Posterior cingulate gyrus (tissue), 11 donors: ENCODE measurements around the gene PMVK.

Source experiments
- DNase-seq, 10 donors: peaks; one replicate each; pipeline versions ENCODE4 v3.0.0 to v3.0.0-alpha.2; 2020 to 2021; ENCODE audit warnings: mixed read lengths in 3 of 10
- intact Hi-C: fragments of 100-400 bp; cut with DNase I; formaldehyde crosslinking; loops from one replicate; pipeline ENCODE4 v1.15.1; 2023

PMVK gene

GRCh38 chr1:154969246-154969645, 32.7 kb upstream of the PMVK start:
- DNase-seq = peak in 3 of 10 donors; percentile 17 to 28 (median 23)
- intact Hi-C loops = no loop called here

- intact Hi-C loops = no loop called here
- DNase-seq = peak in 3 of 10 donors; percentile 41 to 72 (median 48)
These were observed 32.2 kb upstream of the PMVK start for GRCh38 chr1:154968731-154969130.

- intact Hi-C loops = no loop called here
- peak in 2 of 10 donors; percentile 20 to 57 for DNase-seq
These were observed 30.9 kb upstream of the PMVK start for GRCh38 chr1:154967331-154967950.

- peak in 2 of 10 donors; percentile 36 to 53 for DNase-seq
- intact Hi-C loops = no loop called here
These were observed 29.6 kb upstream of the PMVK start for GRCh38 chr1:154966111-154966510.

DNA sequence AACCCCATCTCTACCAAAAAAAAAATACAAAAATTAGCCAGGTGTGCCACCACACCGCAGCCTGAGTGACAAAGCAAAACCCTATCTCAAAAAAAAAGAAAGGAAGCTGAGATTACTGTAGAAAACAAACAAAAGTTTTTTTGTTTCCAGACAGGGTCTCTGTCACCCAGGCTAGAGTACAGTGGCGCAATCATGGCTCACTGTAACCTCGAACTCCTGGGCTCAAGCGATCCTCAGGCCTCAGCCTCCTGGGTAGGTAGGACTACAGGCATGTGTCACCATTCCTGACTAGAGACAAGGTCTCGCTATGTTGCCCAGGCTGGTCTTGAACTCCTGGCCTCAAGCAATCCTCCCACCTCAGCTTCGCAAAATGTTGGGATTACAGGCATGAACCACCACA, 27.8 kb upstream of the PMVK start:
- intact Hi-C loops = loop anchor here (5.0 kb wide), 3 partner anchors 33 to 118 kb away; no protein-coding TSS in a partner anchor
- DNase-seq = peak in 2 of 10 donors; percentile 13 to 35

GRCh38 chr1:154963643-154964042, 27.1 kb upstream of the PMVK start:
- peak in 2 of 10 donors; percentile 9 to 20 for DNase-seq
- intact Hi-C loops = loop anchor here (5.0 kb wide), 3 partner anchors 34 to 119 kb away; no protein-coding TSS in a partner anchor

GRCh38 chr1:154962795-154963330, 26.3 kb upstream of the PMVK start:
- intact Hi-C loops = loop anchor here (5.0 kb wide), 3 partner anchors 34 to 119 kb away; no protein-coding TSS in a partner anchor
- DNase-seq = peak in 2 of 10 donors; percentile 2 to 37

DNA sequence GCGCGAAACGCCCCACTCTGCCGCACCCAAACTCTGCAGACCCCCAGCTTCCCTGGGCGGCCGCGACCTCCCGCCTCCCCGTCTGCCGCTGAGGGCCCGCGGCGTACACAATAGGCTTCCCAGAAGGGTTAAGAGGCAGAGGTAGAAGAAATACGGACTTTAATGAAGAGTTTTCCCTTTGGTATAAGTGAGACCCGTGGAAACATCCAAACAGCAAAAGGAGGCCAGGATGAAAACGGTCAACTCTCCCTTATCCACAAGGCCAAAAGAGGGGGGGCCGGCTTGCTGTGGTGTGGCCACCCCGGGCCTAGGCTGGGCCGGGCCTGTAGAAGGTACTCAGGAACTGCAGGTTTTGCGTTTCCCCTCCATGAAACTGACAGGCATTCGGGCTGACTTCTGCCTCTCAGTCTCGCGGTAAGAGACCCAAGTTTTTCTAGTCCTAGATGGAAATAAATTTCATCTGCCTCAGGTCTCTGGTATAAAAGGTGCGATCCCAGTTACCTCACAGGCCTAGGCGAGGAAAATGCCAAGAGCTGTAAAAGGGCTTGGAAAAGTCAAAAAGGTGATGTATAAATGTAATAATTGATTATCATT, 25.7 kb upstream of the PMVK start:
- peak in 2 of 10 donors; percentile 75 to 86 for DNase-seq
- intact Hi-C loops = loop anchor here (5.0 kb wide), 3 partner anchors 35 to 120 kb away; no protein-coding TSS in a partner anchor

DNA sequence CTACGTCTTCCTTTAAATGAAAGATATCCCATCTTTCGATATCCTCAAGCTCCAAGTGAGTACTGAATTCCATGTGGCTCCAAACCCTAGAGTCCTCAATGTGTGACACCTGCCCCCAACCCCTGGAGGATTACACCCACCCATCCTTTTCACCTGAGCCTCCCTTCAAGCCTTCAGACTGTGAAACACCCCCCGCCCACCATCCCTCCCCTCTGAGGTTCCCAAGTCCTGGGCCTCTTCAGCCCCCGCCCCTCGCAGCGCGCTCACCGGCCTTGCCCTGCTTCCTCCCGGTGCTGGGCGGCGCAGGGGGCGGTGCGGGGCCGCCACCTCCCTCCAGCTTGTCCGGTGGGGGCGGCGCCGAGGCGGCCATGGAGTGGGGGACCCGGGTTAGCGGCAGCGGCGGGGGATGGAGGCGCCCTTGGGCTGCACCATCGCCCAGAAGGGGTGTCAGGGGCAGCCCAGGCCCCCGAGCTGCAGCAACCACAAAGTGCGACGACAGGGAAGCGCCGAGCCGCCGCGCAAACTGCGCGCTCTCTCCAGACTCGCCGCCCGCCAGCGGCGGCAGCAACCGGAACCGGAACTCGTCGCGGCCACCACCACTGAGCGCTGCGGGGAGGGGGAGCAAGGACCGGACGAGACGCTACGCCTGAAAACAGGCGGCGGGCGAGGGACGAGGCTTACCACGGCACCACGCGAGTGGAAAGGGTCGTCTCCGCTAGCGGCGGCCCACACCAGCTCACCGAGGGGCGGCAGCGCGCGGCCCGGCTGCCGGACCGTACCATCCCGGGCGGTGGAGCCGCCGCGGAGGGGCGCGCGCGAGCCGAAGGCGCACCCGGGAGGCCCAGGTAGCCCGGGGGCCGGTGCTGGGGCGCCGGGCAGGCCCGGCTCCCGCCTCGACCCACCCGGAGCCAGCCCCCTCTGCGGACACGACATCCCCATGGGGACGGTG, 25.0 kb upstream of the PMVK start, which contains the start of gene PYGO2:
Gene PYGO2 (minus strand): TSS at position 576 of the 949 bp plus-strand sequence. CDS start 206 bp downstream, at position 370.
- peak; percentile 62 to 96 (median 78) for DNase-seq
- intact Hi-C loops = loop anchor here (5.0 kb wide), 3 partner anchors 36 to 121 kb away; no protein-coding TSS in a partner anchor

DNA sequence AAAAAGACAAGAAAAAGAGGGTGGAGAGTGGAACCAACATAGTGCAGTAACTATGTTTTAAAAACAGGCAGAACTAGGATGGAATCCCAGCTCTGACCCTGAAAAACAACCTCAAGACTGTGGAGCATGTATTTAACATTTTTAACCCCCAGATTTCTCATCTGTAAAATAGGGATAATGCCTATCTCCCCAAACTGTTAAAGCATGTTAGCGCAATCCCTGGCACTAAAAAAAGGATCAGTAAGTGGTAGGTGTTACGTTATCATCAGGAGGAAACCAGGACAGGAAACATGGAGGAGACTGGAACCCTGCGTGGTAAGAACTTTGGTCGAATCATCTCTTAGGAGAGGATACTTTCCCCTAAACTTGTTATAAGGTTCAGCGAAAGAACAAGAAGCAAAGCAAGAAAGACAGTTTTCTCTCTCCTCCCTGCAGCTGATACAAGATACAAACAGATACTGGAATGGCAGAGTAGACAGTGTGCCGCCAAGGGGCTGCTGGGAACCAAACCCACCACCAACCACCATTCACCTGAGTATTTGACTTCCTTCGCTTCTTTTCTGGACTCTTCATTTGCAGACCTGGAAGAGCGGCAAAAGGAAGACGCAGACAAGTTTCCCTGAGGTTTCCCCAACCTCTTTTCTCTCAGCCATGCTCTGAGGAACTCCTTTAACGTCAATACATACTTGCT, 24.1 kb upstream of the PMVK start:
- intact Hi-C loops = loop anchor here (5.0 kb wide), 3 partner anchors 37 to 122 kb away; no protein-coding TSS in a partner anchor

DNA sequence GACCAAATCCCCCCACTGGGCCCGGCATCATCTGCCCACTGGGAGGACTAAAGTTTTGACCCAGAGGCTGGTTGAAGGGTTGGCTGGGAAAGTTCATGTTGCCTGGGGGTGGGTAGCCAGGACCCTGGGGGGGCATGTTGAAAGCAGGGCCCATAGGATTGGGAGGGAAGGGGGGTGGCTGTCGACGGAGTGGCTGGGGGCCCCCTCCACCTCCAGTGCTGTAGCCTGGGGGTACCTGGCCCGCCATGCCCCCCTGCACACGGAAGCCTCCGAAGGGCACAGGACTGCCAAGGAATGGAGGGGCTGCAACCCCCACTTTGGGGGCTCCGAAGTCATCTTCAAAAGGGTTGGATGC, 22.9 kb upstream of the PMVK start:
- intact Hi-C loops = no loop called here
- peak in 2 of 10 donors; percentile 17 to 51 for DNase-seq

More for the DNA sequence above, 24.1 kb upstream of the PMVK start:
- DNase-seq = peak in 1 of 10 donors; percentile 44

GRCh38 chr1:154958681-154959425, 22.3 kb upstream of the PMVK start:
- DNase-seq = peak in 3 of 10 donors; percentile 33 to 79 (median 79)
- intact Hi-C loops = no loop called here

- DNase-seq = peak in 1 of 10 donors; percentile 16
- intact Hi-C loops = no loop called here
These were observed 21.5 kb upstream of the PMVK start for GRCh38 chr1:154958036-154958435.

DNA sequence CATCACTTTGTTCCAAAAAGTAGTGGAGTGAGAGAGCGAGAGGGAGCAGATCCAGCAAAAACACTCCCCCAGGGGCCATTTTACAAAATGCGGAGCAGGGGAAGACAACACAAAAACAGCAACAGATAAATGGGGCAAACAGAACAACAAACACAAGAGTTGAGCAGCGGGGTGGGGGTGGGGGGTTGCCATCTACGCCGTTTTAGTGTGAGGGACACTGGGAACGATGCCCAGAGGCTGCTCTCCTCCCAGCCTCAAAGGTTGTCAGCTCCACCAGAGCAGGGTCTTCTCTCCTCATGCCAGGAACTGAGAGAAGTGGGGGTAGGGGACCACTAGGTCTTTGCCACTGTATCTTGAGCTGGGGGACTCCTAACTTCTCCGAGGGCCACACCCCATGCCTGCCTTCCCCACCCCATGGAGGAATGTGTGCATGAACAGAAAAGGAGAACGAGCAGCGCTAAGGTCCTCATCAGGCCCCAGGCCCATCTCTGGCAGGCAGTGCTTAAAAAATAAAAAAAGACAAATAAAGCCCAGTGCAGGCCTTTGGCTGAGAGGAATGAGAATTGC, 20.7 kb upstream of the PMVK start:
- intact Hi-C loops = no loop called here
- peak in 2 of 10 donors; percentile 5 to 62 for DNase-seq

- peak in 9 of 10 donors; percentile 42 to 95 (median 63) for DNase-seq
- intact Hi-C loops = no loop called here
These were observed 20.0 kb upstream of the PMVK start for GRCh38 chr1:154956544-154956941.

DNA sequence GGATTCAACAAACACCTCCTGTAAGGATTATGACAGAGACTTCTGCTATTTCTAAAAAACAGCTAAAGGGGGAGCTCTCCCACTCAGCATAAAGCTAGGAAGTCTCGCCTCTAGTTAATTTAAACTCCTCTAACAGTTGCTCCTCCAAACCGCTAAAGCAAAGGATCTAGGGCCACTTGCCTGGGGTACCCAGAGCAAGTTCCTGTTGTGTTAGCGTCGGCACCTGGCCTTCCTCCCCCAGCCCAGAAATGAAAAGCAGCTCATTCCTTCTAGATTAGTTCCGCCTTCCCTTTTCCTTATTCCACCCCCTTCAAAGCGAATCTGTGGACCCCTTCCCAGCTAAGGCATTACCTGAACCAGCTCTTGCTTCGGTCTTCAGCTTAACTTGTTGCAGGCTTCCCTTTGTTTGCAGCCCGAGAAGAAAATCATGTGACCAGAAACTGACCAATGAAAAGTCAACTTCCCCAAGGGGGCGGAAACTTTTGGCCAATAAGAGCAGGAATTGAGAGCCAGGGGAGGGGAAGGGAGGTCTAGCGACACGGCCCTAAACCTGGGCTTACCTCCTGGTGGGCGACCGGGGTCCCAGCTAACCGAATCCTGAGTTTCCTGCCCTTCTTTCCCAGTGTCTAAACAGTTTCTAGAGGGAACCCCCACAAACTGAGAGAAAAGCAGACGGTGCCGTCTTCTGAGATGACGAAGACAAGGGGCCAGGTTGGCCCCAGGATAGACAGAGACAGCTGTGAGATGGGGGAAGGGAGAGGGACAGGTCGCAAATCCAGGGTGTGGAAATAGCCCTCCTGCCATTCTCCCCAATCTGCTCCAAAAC, 19.4 kb upstream of the PMVK start, which contains the start of gene PBXIP1:
Gene PBXIP1 (minus strand): TSS at position 382 of the 826 bp plus-strand sequence. CDS start 2,378 bp downstream, outside the sequence.
- peak in 9 of 10 donors; percentile 41 to 92 (median 73) for DNase-seq
- intact Hi-C loops = no loop called here

GRCh38 chr1:154955039-154955717, 18.7 kb upstream of the PMVK start:
- intact Hi-C loops = no loop called here
- DNase-seq = peak in 9 of 10 donors; percentile 46 to 95 (median 76)
